Panc1 (cell line): ENCODE data around the gene ZFYVE28. TPM values are rescaled to one million over a fixed set of nuclear protein-coding genes. Genes with fewer than 3 reads are reported as not detected.

Experiments used
- ATAC-seq: fragments of 200-7000 bp; cut with Tn5 transposase; 2 replicates; pipeline ENCODE4 v1.9.1; 2020; ENCODE audit warnings: mild to moderate bottlenecking, moderate library complexity
- BruUV-seq: library from RNA; stranded (reverse); fragments of 400-500 nt; replicated peaks from 2 replicates; lab custom pipeline; 2021; lab: Mats Ljungman, UMichigan
- CTCF ChIA-PET: fragments of 300-600 bp; sonication (Branson Sonifier 250); formaldehyde crosslinking; loops from one replicate; lab custom pipeline; 2022; ENCODE audit warnings: antibody characterized with exemption; lab: Charles Lee
- POLR2A ChIA-PET: fragments of 300-600 bp; sonication (Branson Sonifier 250); formaldehyde crosslinking; loops from one replicate; lab custom pipeline; 2022; ENCODE audit warnings: antibody characterized with exemption; lab: Charles Lee
- DNase-seq: peaks from one replicate; pipeline ENCODE4 v3.0.0-alpha.2; 2010; ENCODE audit warnings: low read depth, low spot score
- H3K27ac ChIP-seq: 2 replicates; pipeline ENCODE4 v1.5.1; 2011; ENCODE audit warnings: mild to moderate bottlenecking, low read length, inconsistent platforms
- H3K27me3 ChIP-seq: fragments of 200-500 bp; sonication (Bioruptor generic); 2 replicates; pipeline ENCODE4 v1.6.0; 2014; ENCODE audit warnings: low read length, inconsistent platforms; ENCODE audit not compliant: control insufficient read depth, insufficient read depth
- H3K36me3 ChIP-seq: fragments of 200-500 bp; sonication (Bioruptor generic); 2 replicates; pipeline ENCODE4 v1.5.1; 2014; ENCODE audit warnings: inconsistent platforms, mild to moderate bottlenecking, low read length, moderate library complexity; ENCODE audit not compliant: control insufficient read depth, insufficient read depth
- H3K4me1 ChIP-seq: 2 replicates; pipeline ENCODE4 v1.5.1; 2011; ENCODE audit warnings: inconsistent platforms, mild to moderate bottlenecking, low read length, moderate library complexity; ENCODE audit not compliant: control insufficient read depth, insufficient read depth
- H3K4me3 ChIP-seq, 2 experiments: 2 replicates each; pipeline ENCODE4 v1.5.1; 2011 to 2012; ENCODE audit warnings: low read depth in 2 of 2, low read length in 2 of 2, mild to moderate bottlenecking in 2 of 2, inconsistent platforms in 1 of 2, moderate library complexity in 1 of 2
- H3K9me3 ChIP-seq: fragments of 200-500 bp; sonication (Bioruptor generic); 2 replicates; pipeline ENCODE4 v1.5.1; 2014; ENCODE audit warnings: low read depth, mild to moderate bottlenecking, inconsistent platforms, low read length, moderate library complexity; ENCODE audit not compliant: control insufficient read depth, insufficient read depth
- POLR2AphosphoS5 ChIP-seq: IDR thresholded peaks from 2 replicates; pipeline ENCODE4 v1.6.1; 2012; ENCODE audit warnings: mild to moderate bottlenecking, low read depth, low read length, moderate library complexity
- SIN3A ChIP-seq: IDR thresholded peaks from 2 replicates; pipeline ENCODE4 v1.6.1; 2012; ENCODE audit warnings: low read depth, mild to moderate bottlenecking, low read length, moderate library complexity, borderline replicate concordance; ENCODE audit not compliant: insufficient read depth
- TCF7L2 ChIP-seq: IDR thresholded peaks from 2 replicates; pipeline ENCODE4 v1.6.1; 2011; ENCODE audit warnings: mild to moderate bottlenecking, low read depth, low read length, inconsistent platforms
- in situ Hi-C: cut with HindIII; loops from 2 replicates; pipeline ENCODE4 v1.10.0; 2016; ENCODE audit warnings: low sequenced_read_pairs, low pct_unique_long_range_greater_than_20kb
- intact Hi-C: fragments of 100-400 bp; cut with micrococcal nuclease; formaldehyde crosslinking; loops from one replicate; pipeline ENCODE4 v1.10.0; 2022; ENCODE audit not compliant: unreplicated experiment
- total RNA-seq: library from RNA; stranded (reverse); gene quantifications from one replicate; pipeline ENCODE4 v1.2.1, GENCODE V29; 2021; ENCODE audit not compliant: unreplicated experiment
- TF ChIP-seq, protein P1 (sequence below): fragments of 450-650 bp; IDR thresholded peaks from 2 replicates; pipeline ENCODE4 v1.5.1; 2017; ENCODE audit warnings: mild to moderate bottlenecking
- TF ChIP-seq, protein P2 (sequence below), 2 experiments: IDR thresholded peaks; 2 replicates each; pipeline ENCODE4 v1.6.1; 2011 to 2012; ENCODE audit warnings: low read depth in 2 of 2, control low read depth in 1 of 2, low read length in 1 of 2, mild to moderate bottlenecking in 1 of 2, moderate library complexity in 1 of 2; ENCODE audit not compliant: insufficient read depth in 1 of 2

The ZFYVE28 gene
- total RNA-seq, 1 experiment from 2014 or later: 11.9 TPM

DNA sequence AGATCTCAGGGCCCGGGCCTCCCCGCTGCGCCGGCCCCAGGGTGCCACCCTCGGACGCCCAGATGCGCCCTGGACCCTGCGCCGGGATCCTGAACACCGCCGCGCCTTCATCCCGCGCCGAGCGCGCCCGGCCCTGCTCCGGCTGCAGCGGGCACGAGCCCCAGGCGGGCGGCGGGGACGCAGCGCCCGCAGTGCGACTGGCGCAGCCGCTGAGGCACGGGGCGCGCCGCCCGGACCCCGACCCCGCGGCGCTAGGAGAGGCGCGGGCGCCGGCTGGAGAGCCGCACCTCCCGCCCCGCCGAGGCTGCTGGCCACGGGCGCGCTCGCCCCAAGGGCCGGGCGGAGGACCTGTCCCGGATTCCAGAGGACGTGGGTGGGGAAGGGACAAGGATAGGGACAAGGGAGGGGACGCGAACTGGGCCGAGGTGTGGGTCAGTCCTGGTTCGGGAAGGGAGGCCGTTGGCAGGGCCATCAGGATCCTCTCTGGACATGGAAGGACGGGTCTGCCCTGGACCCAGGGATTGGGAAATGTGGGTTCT lies 1.1 kb downstream of the ZFYVE28 start:
- TF ChIP-seq TCF7L2 (no peak), POLR2AphosphoS5 (no peak), SIN3A (no peak)
- TF ChIP-seq, protein P1, sequence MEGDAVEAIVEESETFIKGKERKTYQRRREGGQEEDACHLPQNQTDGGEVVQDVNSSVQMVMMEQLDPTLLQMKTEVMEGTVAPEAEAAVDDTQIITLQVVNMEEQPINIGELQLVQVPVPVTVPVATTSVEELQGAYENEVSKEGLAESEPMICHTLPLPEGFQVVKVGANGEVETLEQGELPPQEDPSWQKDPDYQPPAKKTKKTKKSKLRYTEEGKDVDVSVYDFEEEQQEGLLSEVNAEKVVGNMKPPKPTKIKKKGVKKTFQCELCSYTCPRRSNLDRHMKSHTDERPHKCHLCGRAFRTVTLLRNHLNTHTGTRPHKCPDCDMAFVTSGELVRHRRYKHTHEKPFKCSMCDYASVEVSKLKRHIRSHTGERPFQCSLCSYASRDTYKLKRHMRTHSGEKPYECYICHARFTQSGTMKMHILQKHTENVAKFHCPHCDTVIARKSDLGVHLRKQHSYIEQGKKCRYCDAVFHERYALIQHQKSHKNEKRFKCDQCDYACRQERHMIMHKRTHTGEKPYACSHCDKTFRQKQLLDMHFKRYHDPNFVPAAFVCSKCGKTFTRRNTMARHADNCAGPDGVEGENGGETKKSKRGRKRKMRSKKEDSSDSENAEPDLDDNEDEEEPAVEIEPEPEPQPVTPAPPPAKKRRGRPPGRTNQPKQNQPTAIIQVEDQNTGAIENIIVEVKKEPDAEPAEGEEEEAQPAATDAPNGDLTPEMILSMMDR: no peak
- TF ChIP-seq, protein P2, sequence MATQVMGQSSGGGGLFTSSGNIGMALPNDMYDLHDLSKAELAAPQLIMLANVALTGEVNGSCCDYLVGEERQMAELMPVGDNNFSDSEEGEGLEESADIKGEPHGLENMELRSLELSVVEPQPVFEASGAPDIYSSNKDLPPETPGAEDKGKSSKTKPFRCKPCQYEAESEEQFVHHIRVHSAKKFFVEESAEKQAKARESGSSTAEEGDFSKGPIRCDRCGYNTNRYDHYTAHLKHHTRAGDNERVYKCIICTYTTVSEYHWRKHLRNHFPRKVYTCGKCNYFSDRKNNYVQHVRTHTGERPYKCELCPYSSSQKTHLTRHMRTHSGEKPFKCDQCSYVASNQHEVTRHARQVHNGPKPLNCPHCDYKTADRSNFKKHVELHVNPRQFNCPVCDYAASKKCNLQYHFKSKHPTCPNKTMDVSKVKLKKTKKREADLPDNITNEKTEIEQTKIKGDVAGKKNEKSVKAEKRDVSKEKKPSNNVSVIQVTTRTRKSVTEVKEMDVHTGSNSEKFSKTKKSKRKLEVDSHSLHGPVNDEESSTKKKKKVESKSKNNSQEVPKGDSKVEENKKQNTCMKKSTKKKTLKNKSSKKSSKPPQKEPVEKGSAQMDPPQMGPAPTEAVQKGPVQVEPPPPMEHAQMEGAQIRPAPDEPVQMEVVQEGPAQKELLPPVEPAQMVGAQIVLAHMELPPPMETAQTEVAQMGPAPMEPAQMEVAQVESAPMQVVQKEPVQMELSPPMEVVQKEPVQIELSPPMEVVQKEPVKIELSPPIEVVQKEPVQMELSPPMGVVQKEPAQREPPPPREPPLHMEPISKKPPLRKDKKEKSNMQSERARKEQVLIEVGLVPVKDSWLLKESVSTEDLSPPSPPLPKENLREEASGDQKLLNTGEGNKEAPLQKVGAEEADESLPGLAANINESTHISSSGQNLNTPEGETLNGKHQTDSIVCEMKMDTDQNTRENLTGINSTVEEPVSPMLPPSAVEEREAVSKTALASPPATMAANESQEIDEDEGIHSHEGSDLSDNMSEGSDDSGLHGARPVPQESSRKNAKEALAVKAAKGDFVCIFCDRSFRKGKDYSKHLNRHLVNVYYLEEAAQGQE (IDR thresholded peaks at IDR 0.05; ENCODE audit: insufficient read depth in 1 of 2, low read depth in 2 of 2, low read length in 1 of 2): no peak
- CTCF ChIA-PET: no interaction called here
- Histone ChIP-seq H3K27ac (peak overlapping the region; percentile 93), H3K9me3 (no peaks in the 10 kb centered on the region), H3K36me3 (no peaks in the 10 kb centered on the region), H3K4me1 (peaks cover 25% of the 10 kb centered on the region), H3K4me3 (peak overlapping the region; percentile 60 to 74), H3K27me3 (no peaks in the 10 kb centered on the region)
- intact Hi-C loops (no loop called here), in situ Hi-C loops (no loop called here)
- no peak; the same call in 1 of the 2 replicates for ATAC-seq
- BruUV-seq: no TSS peak
- POLR2A ChIA-PET: no interaction called here
- DNase-seq: no peak

DNA sequence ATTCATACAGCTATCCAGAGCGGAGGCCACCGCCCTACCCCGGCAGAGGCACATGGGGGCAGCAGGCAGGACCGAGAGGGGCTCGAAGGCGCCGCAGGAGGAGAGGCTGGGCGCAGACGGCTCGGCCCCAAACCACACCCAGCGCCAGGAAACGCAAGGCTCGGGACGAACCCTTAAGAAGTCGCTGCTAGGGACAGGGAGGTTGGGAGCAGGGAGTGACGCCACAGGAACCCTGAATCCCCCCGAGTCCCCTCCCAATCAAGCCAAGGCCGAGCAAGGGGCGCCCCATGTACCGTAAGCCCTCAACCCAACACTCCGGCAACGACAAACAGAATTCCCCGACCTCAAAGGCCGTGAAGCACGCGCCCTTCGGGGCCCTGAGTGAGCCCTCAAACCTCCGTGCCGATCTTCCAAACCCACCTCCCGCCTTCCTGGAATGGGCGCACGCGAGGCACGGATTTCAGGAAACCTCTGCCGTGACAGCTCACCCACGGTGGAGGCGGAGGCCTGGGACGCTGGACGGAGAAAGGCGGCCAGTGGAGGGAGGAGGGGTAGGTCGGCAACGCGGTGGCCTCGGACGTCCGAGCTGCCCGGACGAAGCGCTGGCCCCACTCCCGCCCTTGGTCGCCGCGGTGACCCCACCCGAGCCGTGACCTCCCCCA lies 1.8 kb downstream of the ZFYVE28 start:
- ChIA-PET POLR2A (interaction anchor here (0.5 kb wide), 1 partner anchor 364 kb away, joined by 6 read pairs; no protein-coding TSS in a partner anchor), CTCF (interaction anchor here (0.9 kb wide), 1 partner anchor 48 kb away, joined by 3 read pairs; no protein-coding TSS in a partner anchor)
- H3K4me1 ChIP-seq: peaks cover 29% of the 10 kb centered on the region
- no peak for TF ChIP-seq TCF7L2
- TF ChIP-seq, protein P2 (IDR thresholded peaks at IDR 0.05; ENCODE audit: insufficient read depth in 1 of 2, low read depth in 2 of 2, low read length in 1 of 2): no peak
- H3K27me3 ChIP-seq: no peaks in the 10 kb centered on the region
- intact Hi-C loops: no loop called here
- in situ Hi-C loops: no loop called here
- no peaks in the 10 kb centered on the region for H3K9me3 ChIP-seq
- no peaks in the 10 kb centered on the region for H3K36me3 ChIP-seq
- ATAC-seq (peak; percentile 33), DNase-seq (no peak)
- no TSS peak for BruUV-seq
- H3K4me3 ChIP-seq: peak overlapping the region; percentile 60 to 74
- H3K27ac ChIP-seq: peak overlapping the region; percentile 93
